NCI-H146 treated with DMSO at 0.1 percent for 48 hours (cell line): ENCODE data around the gene A4GALT.

ENCODE experiments used
- DNase-seq: peaks from one replicate; lab custom pipeline; 2025; ENCODE audit not compliant: unreplicated experiment; lab: John Stamatoyannopoulos, UW

A4GALT gene

DNA sequence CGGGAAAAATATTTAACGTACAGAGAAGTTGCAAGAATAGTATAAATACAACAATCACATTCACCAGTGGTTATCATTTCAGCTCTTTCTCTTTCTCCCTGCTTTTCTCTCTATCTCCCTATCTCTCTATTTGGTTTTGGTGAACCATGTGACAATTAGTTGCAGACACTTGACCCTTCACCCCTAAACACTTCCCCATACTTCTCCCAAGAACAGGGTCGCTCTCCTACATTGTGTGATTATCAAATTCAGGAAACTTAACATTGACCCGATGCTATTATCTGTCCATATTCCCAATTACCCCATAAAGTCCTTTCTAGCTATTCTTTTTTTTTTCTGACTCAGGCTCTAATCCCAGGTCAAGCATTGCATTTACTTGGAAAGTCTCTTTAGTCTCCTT is 66.7 kb downstream of the A4GALT start:
- DNase-seq, result no peak

- DNase-seq, result no peak
Measured at GRCh38 chr22:42651134-42651533, 69.5 kb downstream of the A4GALT start.

DNA sequence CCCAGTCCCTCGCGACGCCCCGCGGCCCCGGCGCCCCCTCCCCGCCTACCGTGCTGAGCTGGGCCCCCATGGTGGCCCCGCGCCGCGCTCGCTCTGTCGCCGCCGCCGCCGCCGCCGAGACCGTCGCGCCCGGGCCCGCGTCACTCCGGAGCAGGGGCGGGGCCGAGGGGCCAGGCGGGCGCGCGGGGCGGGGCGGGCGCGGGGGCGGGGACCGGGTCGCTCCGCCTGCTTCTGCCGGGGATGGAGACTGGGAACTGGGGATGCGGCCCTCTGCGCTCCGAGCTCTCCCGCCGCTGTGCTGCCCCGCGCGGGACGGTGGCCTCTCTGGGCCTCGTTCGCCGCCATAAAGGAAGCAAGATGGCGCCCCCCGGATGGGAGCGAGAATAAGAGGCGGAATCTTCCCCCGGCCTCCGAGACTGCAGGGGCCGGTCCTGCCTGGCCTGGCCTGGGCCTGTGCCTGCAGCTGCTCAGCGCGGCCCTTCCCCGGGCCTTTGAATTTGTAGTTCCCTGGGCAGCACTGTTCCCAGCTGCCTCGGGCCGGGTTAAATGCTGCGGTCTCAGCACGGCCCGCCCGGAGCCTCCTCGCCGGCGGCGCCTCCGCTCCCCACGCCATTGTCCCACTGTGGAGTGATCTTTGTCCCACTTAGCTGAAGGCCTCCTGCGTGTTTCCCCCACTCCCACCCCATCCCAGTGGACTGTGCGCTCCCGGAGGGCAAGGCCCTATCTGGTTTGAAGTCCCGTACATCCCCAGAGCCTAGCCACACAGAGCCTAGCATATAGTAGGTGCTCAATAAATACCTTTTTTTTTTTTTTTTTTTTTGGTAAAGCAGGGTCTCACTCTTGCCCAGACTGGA is 71.2 kb downstream of the A4GALT start, which contains the start of gene CYB5R3:
TSS of gene CYB5R3 (minus strand) at position 147 of the 854 bp plus-strand sequence. CDS start at position 70, 77 bp downstream.
- DNase-seq, result peak; percentile 42

- DNase-seq, result no peak
Measured at GRCh38 chr22:42648368-42649245, 72.1 kb downstream of the A4GALT start.

GRCh38 chr22:42648017-42648367 is 72.7 kb downstream of the A4GALT start:
- DNase-seq, result no peak

GRCh38 chr22:42646569-42647525 is 73.8 kb downstream of the A4GALT start:
- DNase-seq, result no peak

DNA sequence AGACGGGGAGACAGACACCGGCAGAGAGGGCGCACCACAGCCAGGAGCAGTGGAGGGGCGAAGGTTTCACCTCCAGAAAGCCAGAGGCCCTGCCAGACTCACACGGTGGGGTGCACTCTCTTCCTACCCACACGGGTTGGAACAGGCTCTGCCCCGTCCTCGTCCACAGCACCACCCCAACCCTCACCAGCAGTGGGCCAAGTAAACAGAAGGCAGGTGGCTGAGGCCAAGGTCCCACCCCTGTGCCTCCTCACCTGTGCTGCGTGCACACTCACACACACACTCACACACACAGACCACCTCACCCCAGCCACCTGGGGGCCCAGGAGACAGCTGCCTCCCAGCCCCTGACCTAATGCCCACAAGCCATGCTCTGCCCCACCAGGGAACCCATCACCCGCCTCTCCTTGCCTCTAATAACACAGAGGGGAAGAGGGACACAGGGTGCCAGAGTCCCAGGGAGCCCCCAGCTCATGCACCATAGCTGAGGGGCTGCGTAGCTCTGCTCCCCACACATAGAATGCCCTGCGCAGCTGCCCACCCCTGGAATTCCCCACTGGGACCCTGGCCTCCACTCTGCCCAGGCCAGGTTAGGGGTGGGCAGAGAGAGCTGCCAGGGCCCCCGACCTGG is 74.6 kb downstream of the A4GALT start:
- DNase-seq, result no peak

DNA sequence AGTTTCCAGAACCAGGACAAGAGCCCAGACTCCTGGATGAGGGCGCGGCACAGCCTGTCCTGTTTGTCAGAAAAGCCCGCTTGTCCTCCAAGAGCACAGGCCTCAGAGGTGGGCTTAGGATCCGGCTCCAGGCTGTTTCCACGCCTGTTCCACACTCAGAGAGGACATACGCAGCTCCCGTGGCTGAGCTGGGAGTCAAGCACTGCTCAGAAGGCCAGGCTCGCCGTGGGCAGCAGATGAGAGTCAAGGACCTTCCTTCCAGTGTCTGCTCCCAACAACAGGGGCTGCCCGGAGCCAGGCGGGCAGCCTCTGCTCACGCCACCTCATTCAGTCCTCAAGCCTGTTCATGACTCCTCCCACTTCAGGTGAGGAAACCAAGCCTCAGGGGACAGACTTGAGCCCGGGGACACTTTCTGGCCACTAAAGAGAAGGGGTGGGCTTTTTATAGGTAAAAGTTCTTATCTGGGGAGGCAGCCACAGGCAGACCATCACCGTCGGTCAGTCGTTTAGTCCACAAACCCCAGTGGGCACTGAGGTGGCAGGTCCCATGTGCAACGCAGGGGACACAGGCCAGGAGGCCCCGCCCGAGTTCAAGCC is 75.2 kb downstream of the A4GALT start:
- DNase-seq, result no peak

DNA sequence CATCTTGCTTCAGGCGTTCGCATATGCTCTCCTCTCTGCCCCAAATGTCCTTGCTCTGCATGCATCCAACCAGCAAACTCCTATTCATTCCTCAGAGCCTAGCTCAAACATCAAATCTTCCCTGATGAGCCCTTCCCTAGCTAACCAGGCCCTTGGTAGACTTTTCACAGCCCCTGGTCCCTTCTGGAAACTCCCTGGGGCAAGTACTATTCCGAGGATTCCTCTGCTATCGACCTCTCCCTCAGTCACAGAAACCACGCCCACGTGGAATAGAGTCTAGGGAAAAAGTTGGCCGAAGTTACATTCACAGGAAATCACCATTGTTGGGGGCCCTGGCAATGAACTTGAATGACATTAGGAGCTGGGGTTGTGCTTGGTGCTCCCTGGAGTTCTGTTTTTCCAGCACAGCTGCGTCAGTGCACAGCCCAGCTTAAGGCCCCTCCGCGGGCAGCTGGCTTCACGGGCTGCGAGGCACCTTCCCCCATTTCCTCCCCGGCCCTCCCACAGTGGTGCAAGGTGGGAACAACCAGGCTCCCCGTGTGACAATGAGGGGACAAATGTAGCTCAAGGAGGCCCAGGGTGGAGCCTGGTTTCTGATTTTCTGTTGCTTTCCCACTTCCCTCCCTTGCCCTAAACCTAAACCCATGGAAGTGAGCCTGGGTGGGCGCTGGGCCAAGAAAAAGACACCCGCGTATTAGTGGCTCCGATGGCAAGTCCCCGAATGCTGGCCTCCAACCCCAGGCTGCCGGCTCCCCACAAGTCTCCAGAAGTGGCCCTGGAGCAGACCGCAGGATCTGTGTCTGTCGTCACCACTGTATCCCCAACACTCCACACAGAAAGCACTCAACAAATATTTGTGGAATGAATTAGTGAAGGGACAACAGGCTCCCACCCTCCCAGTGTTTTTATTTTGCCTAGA is 76.0 kb downstream of the A4GALT start:
- no peak for DNase-seq

GRCh38 chr22:42643634-42644421 is 76.8 kb downstream of the A4GALT start:
- DNase-seq, result no peak

GRCh38 chr22:42642806-42643633 is 77.7 kb downstream of the A4GALT start:
- DNase-seq, result no peak
